Endothelial cell of umbilical vein (primary cell): Measurements from ENCODE around the gene CCDC160. TPM values are rescaled to one million over a fixed set of nuclear protein-coding genes. Genes with fewer than 3 reads are reported as not detected.
"Not testable (repeated sequence)": the region's sequence is repeated elsewhere in the genome, so short reads cannot be mapped to it uniquely, and the experiment has no call there.

Experiments
- BruUV-seq: library from RNA; stranded (reverse); fragments of 400-500 nt; replicated peaks from 2 replicates; lab custom pipeline; 2021; lab: Mats Ljungman, UMichigan
- CTCF ChIA-PET: fragments of 300-600, 350-600 bp; sonication (Branson Sonifier 250); formaldehyde crosslinking; loops from one replicate; lab custom pipeline; 2021; ENCODE audit warnings: antibody characterized with exemption, inconsistent platforms; lab: Charles Lee
- POLR2A ChIA-PET: fragments of 300-600, 350-600 bp; sonication (Branson Sonifier 250); formaldehyde crosslinking; loops from one replicate; lab custom pipeline; 2021; ENCODE audit warnings: antibody characterized with exemption, inconsistent platforms; lab: Charles Lee
- DNase-seq: peaks from one replicate; pipeline ENCODE4 v3.0.0-alpha.2; 2011; ENCODE audit warnings: low read depth, low spot score
- FAIRE-seq: peaks from 2 replicates; lab custom pipeline; 2011; peaks lifted over from hg19 to GRCh38; lab: Jason Lieb, UNC
- H2AFZ ChIP-seq: 2 replicates; pipeline ENCODE4 v1.6.0; 2012; ENCODE audit warnings: low read depth, low read length, control low read depth, inconsistent platforms
- H3K27ac ChIP-seq: 2 replicates; pipeline ENCODE4 v1.5.1; 2011; ENCODE audit warnings: low read depth, mild to moderate bottlenecking, control low read depth, low read length, moderate library complexity; ENCODE audit not compliant: insufficient read depth
- H3K27me3 ChIP-seq, 2 experiments: 2 replicates each; pipeline versions ENCODE4 v1.6.0 to v1.6.1; 2011; ENCODE audit warnings: low read length in 2 of 2, mixed read lengths in 1 of 2; ENCODE audit not compliant: control insufficient read depth in 2 of 2, insufficient read depth in 2 of 2
- H3K36me3 ChIP-seq, 2 experiments: 2 replicates in 1 of 2; 3 replicates in 1 of 2; pipeline ENCODE4 v1.5.1; 2011; ENCODE audit warnings: low read length in 2 of 2, mild to moderate bottlenecking in 1 of 2, moderate library complexity in 1 of 2; ENCODE audit not compliant: control insufficient read depth in 2 of 2, insufficient read depth in 2 of 2; ENCODE audit errors: extremely low read depth in 1 of 2
- H3K4me1 ChIP-seq: 3 replicates; pipeline ENCODE4 v1.5.1; 2011; ENCODE audit warnings: mild to moderate bottlenecking, low read length; ENCODE audit not compliant: control insufficient read depth, insufficient read depth; ENCODE audit errors: extremely low read depth
- H3K4me2 ChIP-seq: 2 replicates; pipeline ENCODE4 v1.6.1; 2011; ENCODE audit warnings: low read length, control low read depth, mixed read lengths; ENCODE audit not compliant: insufficient read depth
- H3K4me3 ChIP-seq, 3 experiments: fragments of 200-600 bp in 1 of 3; sonication (generic), shearing (Covaris generic) in 1 of 3; replicated peaks in 1 of 3; 2 replicates each; pipeline ENCODE4 v1.5.1; 2011 to 2016; ENCODE audit warnings: control low read depth in 3 of 3, low read length in 3 of 3, mild to moderate bottlenecking in 2 of 3, inconsistent platforms in 1 of 3, low read depth in 1 of 3, moderate library complexity in 1 of 3; ENCODE audit not compliant: insufficient read depth in 1 of 3
- H3K79me2 ChIP-seq: 2 replicates; pipeline ENCODE4 v1.6.0; 2012; ENCODE audit warnings: low read length, inconsistent platforms; ENCODE audit not compliant: control insufficient read depth, insufficient read depth
- H3K9ac ChIP-seq: replicated peaks from 2 replicates; pipeline ENCODE3; 2011; ENCODE audit warnings: low read length, control low read depth; ENCODE audit not compliant: insufficient read depth; ENCODE audit errors: extremely low read depth
- H3K9me1 ChIP-seq: replicated peaks from 3 replicates; pipeline ENCODE4 v1.6.0; 2011; ENCODE audit warnings: mild to moderate bottlenecking, low read length; ENCODE audit not compliant: control insufficient read depth, insufficient read depth; ENCODE audit errors: extremely low read depth
- H3K9me3 ChIP-seq: replicated peaks from 2 replicates; pipeline ENCODE4 v1.5.1; 2012; ENCODE audit warnings: low read length, inconsistent platforms; ENCODE audit not compliant: control insufficient read depth, insufficient read depth
- H4K20me1 ChIP-seq: replicated peaks from 2 replicates; pipeline ENCODE3; 2011; ENCODE audit warnings: mild to moderate bottlenecking, low read length; ENCODE audit not compliant: control insufficient read depth, insufficient read depth; ENCODE audit errors: extremely low read depth
- CTCF ChIP-seq, 2 donors: IDR thresholded peaks; 1 replicate in 1 of 2; 2 replicates in 1 of 2; pipeline ENCODE4 v1.5.1; 2011; ENCODE audit warnings: low read length in 2 of 2, mild to moderate bottlenecking in 2 of 2, moderate library complexity in 2 of 2, control low read depth in 1 of 2, inconsistent platforms in 1 of 2, low read depth in 1 of 2; ENCODE audit not compliant: insufficient read depth in 1 of 2; ENCODE audit errors: extremely low read depth in 1 of 2
- FOS ChIP-seq: IDR thresholded peaks from 2 replicates; pipeline ENCODE4 v1.6.1; 2011; ENCODE audit warnings: mild to moderate bottlenecking, low read length, moderate library complexity, borderline replicate concordance; ENCODE audit not compliant: insufficient read depth
- MYC ChIP-seq: IDR thresholded peaks from one replicate; pipeline ENCODE4 v1.6.1; 2011; ENCODE audit warnings: mild to moderate bottlenecking, low read depth, low read length
- POLR2AphosphoS5 ChIP-seq: IDR thresholded peaks from 2 replicates; pipeline ENCODE4 v1.6.1; 2012; ENCODE audit warnings: low read depth, mild to moderate bottlenecking, control low read depth, low read length, moderate library complexity; ENCODE audit not compliant: insufficient read depth
- dilution Hi-C: fragments of 300-500 bp; cut with MboI; formaldehyde crosslinking; loops from one replicate; pipeline ENCODE4 v1.15.0; 2019; ENCODE audit warnings: low sequenced_read_pairs; ENCODE audit not compliant: extremely low pct_ligation_motif_present
- intact Hi-C: fragments of 100-400 bp; cut with micrococcal nuclease; formaldehyde crosslinking; loops from one replicate; pipeline ENCODE4 v1.10.0; 2022
- polyA plus RNA-seq, 4 experiments: library from polyadenylated mRNA; depleted of rRNA in 3 of 4; stranded (reverse) in 3 of 4; unstranded in 1 of 4; fragments of >200 nt; gene quantifications; 2 replicates each; pipeline versions ENCODE4 v1.2.1 to v1.2.3, GENCODE V29; 2011 to 2012; ENCODE audit warnings: missing spikeins in 1 of 4
- total RNA-seq: library from RNA; stranded (reverse); gene quantifications from 2 replicates; pipeline ENCODE4 v1.2.3, GENCODE V29; 2021

CCDC160 gene
- total and polyA plus RNA-seq, 2 donors (not counting 3 experiments of a cell fraction or from before 2014, with no cell fraction given): not detected

- no peaks in the 10 kb centered on the region for H3K79me2 ChIP-seq
- H3K36me3 ChIP-seq: no peaks in the 10 kb centered on the region
- CTCF ChIA-PET: no interaction called here
- DNase-seq: no peak
- no peaks in the 10 kb centered on the region for H4K20me1 ChIP-seq
- no peak overlapping the region for H2AFZ ChIP-seq
- H3K4me1 ChIP-seq: no peaks in the 10 kb centered on the region
- no peak overlapping the region for H3K27ac ChIP-seq
- H3K4me3 ChIP-seq: no peak overlapping the region
- dilution Hi-C loops (no loop called here), intact Hi-C loops (no loop called here)
- H3K9me1 ChIP-seq: no peaks in the 10 kb centered on the region
- no peaks in the 10 kb centered on the region for H3K27me3 ChIP-seq
- H3K4me2 ChIP-seq: no peak overlapping the region
- no peaks in the 10 kb centered on the region for H3K9me3 ChIP-seq
- POLR2A ChIA-PET: no interaction called here
- no TSS peak for BruUV-seq
- no peak overlapping the region for H3K9ac ChIP-seq
- TF ChIP-seq FOS (no peak), POLR2AphosphoS5 (no peak), MYC (no peak)
- FAIRE-seq: no peak
These were observed 26.5 kb upstream of the CCDC160 start for GRCh38 chrX:134210465-134210864.

- no peak for TF ChIP-seq CTCF (IDR thresholded peaks at IDR 0.05; ENCODE audit: extremely low read depth in 1 of 2, insufficient read depth in 1 of 2, low read depth in 1 of 2, low read length in 2 of 2)
- H3K4me2 ChIP-seq: no peak overlapping the region
- H3K4me3 ChIP-seq: no peak overlapping the region
- no peak overlapping the region for H3K9ac ChIP-seq
- no peak overlapping the region for H2AFZ ChIP-seq
- BruUV-seq: no TSS peak
- H3K9me1 ChIP-seq: no peaks in the 10 kb centered on the region
- H4K20me1 ChIP-seq: no peaks in the 10 kb centered on the region
- no peaks in the 10 kb centered on the region for H3K36me3 ChIP-seq
- H3K27ac ChIP-seq: no peak overlapping the region
- intact Hi-C loops: no loop called here
- CTCF ChIA-PET: no interaction called here
- DNase-seq (no peak), FAIRE-seq (no peak)
- dilution Hi-C loops: no loop called here
- POLR2A ChIA-PET: no interaction called here
- H3K27me3 ChIP-seq: peaks cover 0 to 1% of the 10 kb centered on the region in 2 experiments
- no peaks in the 10 kb centered on the region for H3K79me2 ChIP-seq
- H3K9me3 ChIP-seq: no peaks in the 10 kb centered on the region
- H3K4me1 ChIP-seq: no peaks in the 10 kb centered on the region
These were observed 1.7 kb upstream of the CCDC160 start for GRCh38 chrX:134235236-134235635.

- H3K9ac ChIP-seq, intact Hi-C loops, DNase-seq, H3K9me3 ChIP-seq, dilution Hi-C loops, FAIRE-seq, H3K9me1 ChIP-seq, BruUV-seq, H3K27ac ChIP-seq, H3K4me1 ChIP-seq, H3K79me2 ChIP-seq, H3K27me3 ChIP-seq, H4K20me1 ChIP-seq, H3K36me3 ChIP-seq, H2AFZ ChIP-seq, H3K4me2 ChIP-seq, POLR2A ChIA-PET, H3K4me3 ChIP-seq: not testable (repeated sequence)
- CTCF ChIA-PET: interaction anchor here (1.4 kb wide), 1 partner anchor 15 kb away, joined by 6 read pairs; no protein-coding TSS in a partner anchor
These were observed 1.2 kb downstream of the CCDC160 start for GRCh38 chrX:134238144-134238543.
